SK-N-SH treated with all-trans-retinoic acid at 6 μM for 48 hours (cell line): ENCODE measurements around the gene RNF135.

Experiments used
- ATAC-seq: fragments of 200-7000 bp; cut with Tn5 transposase; 3 replicates; pipeline ENCODE4 v1.9.1; 2020; ENCODE audit warnings: mild to moderate bottlenecking, moderate library complexity
- BACH2 ChIP-seq: fragments of 250-450 bp; sonication (Bioruptor Pico); IDR thresholded peaks from 2 replicates; pipeline ENCODE4 v1.9.0; 2021; ENCODE audit warnings: mild to moderate bottlenecking, borderline replicate concordance
- CSDC2 ChIP-seq: fragments of 250-450 bp; sonication (Bioruptor Pico); IDR thresholded peaks from 2 replicates; pipeline ENCODE4 v1.5.0; 2020; ENCODE audit warnings: mild to moderate bottlenecking, moderate library complexity
- ESRRG ChIP-seq: fragments of 250-450 bp; sonication (Bioruptor Pico); IDR thresholded peaks from 2 replicates; pipeline ENCODE4 v1.6.1; 2021; ENCODE audit warnings: mild to moderate bottlenecking
- GLIS3 ChIP-seq: fragments of 250-450 bp; sonication (Bioruptor Pico); IDR thresholded peaks from 2 replicates; pipeline ENCODE4 v1.5.0; 2020; ENCODE audit warnings: mild to moderate bottlenecking, moderate library complexity
- ISL1 ChIP-seq: fragments of 250-450 bp; sonication (Bioruptor Pico); IDR thresholded peaks from 2 replicates; pipeline ENCODE4 v2.1.2; 2022; ENCODE audit warnings: mild to moderate bottlenecking, moderate library complexity
- OSR1 ChIP-seq: fragments of 250-450 bp; sonication (Bioruptor Pico); IDR thresholded peaks from 2 replicates; pipeline ENCODE4 v1.8.0; 2022; ENCODE audit warnings: moderate library complexity, mild to moderate bottlenecking, inconsistent platforms
- PATZ1 ChIP-seq: fragments of 250-450 bp; sonication (Bioruptor Pico); IDR thresholded peaks from 2 replicates; pipeline ENCODE4 v1.8.0; 2020; ENCODE audit warnings: mild to moderate bottlenecking, moderate library complexity, borderline replicate concordance
- PPARA ChIP-seq: fragments of 250-450 bp; sonication (Bioruptor Pico); IDR thresholded peaks from 2 replicates; pipeline ENCODE4 v1.5.0; 2020; ENCODE audit warnings: mild to moderate bottlenecking, borderline replicate concordance
- RARB ChIP-seq: fragments of 250-450 bp; sonication (Bioruptor Pico); IDR thresholded peaks from 2 replicates; pipeline ENCODE4 v1.8.0; 2021; ENCODE audit warnings: mild to moderate bottlenecking, moderate library complexity
- SNAI2 ChIP-seq: fragments of 250-450 bp; sonication (Bioruptor Pico); IDR thresholded peaks from 2 replicates; pipeline ENCODE4 v1.5.0; 2020; ENCODE audit warnings: mild to moderate bottlenecking, moderate library complexity
- TCF4 ChIP-seq: fragments of 250-450 bp; sonication (Bioruptor Pico); IDR thresholded peaks from 2 replicates; pipeline ENCODE4 v1.8.0; 2021; ENCODE audit warnings: mild to moderate bottlenecking, moderate library complexity, borderline replicate concordance
- TOX ChIP-seq: fragments of 250-450 bp; sonication (Bioruptor Pico); IDR thresholded peaks from 2 replicates; pipeline ENCODE4 v1.8.0; 2021; ENCODE audit warnings: mild to moderate bottlenecking, moderate library complexity, borderline replicate concordance
- ZC3H10 ChIP-seq: fragments of 250-450 bp; sonication (Bioruptor Pico); IDR thresholded peaks from 2 replicates; pipeline ENCODE4 v1.5.1; 2021; ENCODE audit warnings: mild to moderate bottlenecking, moderate library complexity
- ZFP3 ChIP-seq: fragments of 250-450 bp; sonication (Bioruptor Pico); IDR thresholded peaks from 2 replicates; pipeline ENCODE4 v1.5.0; 2020; ENCODE audit warnings: mild to moderate bottlenecking, moderate library complexity
- ZFP30 ChIP-seq: fragments of 450-650 bp; formaldehyde crosslinking; IDR thresholded peaks from 2 replicates; pipeline ENCODE4 v1.5.0; 2022; ENCODE audit warnings: mild to moderate bottlenecking, moderate library complexity
- ZNF565 ChIP-seq: fragments of 450-650 bp; formaldehyde crosslinking; conservative IDR thresholded peaks from 2 replicates; pipeline ENCODE4 v1.5.0; 2020; ENCODE audit warnings: low read depth, mild to moderate bottlenecking, moderate library complexity
- ZNF70 ChIP-seq: fragments of 450-650 bp; formaldehyde crosslinking; IDR thresholded peaks from 2 replicates; pipeline ENCODE4 v1.5.0; 2020; ENCODE audit warnings: mild to moderate bottlenecking, moderate library complexity
- TF ChIP-seq, protein P1 (sequence below): fragments of 250-450 bp; sonication (Bioruptor Pico); IDR thresholded peaks from 2 replicates; pipeline ENCODE4 v1.5.1; 2020; ENCODE audit warnings: low read depth, mild to moderate bottlenecking, moderate library complexity
- TF ChIP-seq, protein P2 (sequence below): fragments of 250-450 bp; sonication (Bioruptor Pico); IDR thresholded peaks from 2 replicates; pipeline ENCODE4 v1.5.0; 2020; ENCODE audit warnings: mild to moderate bottlenecking, moderate library complexity
- TF ChIP-seq, protein P3 (sequence below): fragments of 250-450 bp; sonication (Bioruptor Pico); IDR thresholded peaks from 2 replicates; pipeline ENCODE4 v1.5.1; 2021; ENCODE audit warnings: mild to moderate bottlenecking, moderate library complexity

Gene RNF135

DNA sequence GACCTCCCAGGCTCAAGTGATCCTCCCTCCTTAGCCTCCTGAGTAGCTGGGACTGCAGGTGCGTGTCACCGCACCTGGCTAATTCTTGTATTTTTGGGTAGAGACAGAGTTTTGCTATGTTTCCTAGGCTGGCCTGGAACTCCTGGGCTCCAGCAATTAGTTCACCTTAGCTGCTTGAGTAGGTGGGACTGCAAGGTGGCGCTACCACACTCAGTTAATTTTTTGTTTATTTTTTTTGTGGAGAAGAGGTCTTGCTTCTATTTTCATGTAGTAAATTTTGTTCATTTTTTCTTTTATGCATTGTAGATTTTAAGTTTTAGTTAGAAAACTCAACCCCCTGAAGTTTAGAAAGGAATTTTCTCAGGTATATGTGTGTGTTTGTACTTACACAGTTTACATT, 21.7 kb downstream of the RNF135 start:
- ATAC-seq = no peak

GRCh38 chr17:30995347-30995746, 24.5 kb downstream of the RNF135 start:
- ATAC-seq = no peak

More for the DNA sequence above, 21.7 kb downstream of the RNF135 start:
- TF ChIP-seq RARB (CRISPR knock-in tag) (no peak), ZFP30 (CRISPR knock-in tag) (no peak), ZC3H10 (CRISPR knock-in tag) (no peak), SNAI2 (CRISPR knock-in tag) (no peak), PATZ1 (no peak), ZNF70 (CRISPR knock-in tag) (no peak), ESRRG (CRISPR knock-in tag) (no peak), ZFP3 (CRISPR knock-in tag) (no peak)
- TF ChIP-seq, protein P1, sequence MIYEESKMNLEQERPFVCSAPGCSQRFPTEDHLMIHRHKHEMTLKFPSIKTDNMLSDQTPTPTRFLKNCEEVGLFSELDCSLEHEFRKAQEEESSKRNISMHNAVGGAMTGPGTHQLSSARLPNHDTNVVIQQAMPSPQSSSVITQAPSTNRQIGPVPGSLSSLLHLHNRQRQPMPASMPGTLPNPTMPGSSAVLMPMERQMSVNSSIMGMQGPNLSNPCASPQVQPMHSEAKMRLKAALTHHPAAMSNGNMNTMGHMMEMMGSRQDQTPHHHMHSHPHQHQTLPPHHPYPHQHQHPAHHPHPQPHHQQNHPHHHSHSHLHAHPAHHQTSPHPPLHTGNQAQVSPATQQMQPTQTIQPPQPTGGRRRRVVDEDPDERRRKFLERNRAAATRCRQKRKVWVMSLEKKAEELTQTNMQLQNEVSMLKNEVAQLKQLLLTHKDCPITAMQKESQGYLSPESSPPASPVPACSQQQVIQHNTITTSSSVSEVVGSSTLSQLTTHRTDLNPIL (CRISPR knock-in tag) = no peak
- TF ChIP-seq, all 23 proteins: peak for 0

GRCh38 chr17:30996486-30996885, 25.6 kb downstream of the RNF135 start:
- TF ChIP-seq, protein P1 (CRISPR knock-in tag) = no peak
- TF ChIP-seq PPARA (CRISPR knock-in tag) (no peak), CSDC2 (CRISPR knock-in tag) (no peak), SNAI2 (CRISPR knock-in tag) (no peak), ZNF565 (CRISPR knock-in tag) (no peak), RARB (CRISPR knock-in tag) (no peak), BACH2 (CRISPR knock-in tag) (no peak), OSR1 (no peak)
- TF ChIP-seq, protein P2, sequence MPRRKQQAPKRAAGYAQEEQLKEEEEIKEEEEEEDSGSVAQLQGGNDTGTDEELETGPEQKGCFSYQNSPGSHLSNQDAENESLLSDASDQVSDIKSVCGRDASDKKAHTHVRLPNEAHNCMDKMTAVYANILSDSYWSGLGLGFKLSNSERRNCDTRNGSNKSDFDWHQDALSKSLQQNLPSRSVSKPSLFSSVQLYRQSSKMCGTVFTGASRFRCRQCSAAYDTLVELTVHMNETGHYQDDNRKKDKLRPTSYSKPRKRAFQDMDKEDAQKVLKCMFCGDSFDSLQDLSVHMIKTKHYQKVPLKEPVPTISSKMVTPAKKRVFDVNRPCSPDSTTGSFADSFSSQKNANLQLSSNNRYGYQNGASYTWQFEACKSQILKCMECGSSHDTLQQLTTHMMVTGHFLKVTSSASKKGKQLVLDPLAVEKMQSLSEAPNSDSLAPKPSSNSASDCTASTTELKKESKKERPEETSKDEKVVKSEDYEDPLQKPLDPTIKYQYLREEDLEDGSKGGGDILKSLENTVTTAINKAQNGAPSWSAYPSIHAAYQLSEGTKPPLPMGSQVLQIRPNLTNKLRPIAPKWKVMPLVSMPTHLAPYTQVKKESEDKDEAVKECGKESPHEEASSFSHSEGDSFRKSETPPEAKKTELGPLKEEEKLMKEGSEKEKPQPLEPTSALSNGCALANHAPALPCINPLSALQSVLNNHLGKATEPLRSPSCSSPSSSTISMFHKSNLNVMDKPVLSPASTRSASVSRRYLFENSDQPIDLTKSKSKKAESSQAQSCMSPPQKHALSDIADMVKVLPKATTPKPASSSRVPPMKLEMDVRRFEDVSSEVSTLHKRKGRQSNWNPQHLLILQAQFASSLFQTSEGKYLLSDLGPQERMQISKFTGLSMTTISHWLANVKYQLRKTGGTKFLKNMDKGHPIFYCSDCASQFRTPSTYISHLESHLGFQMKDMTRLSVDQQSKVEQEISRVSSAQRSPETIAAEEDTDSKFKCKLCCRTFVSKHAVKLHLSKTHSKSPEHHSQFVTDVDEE (CRISPR knock-in tag) = no peak
- no peak for ATAC-seq

More at GRCh38 chr17:30995347-30995746, 24.5 kb downstream of the RNF135 start:
- no peak for TF ChIP-seq ZC3H10 (CRISPR knock-in tag)
- no peak for TF ChIP-seq PATZ1
- no peak for TF ChIP-seq ESRRG (CRISPR knock-in tag)

- no peak for ATAC-seq
- TF ChIP-seq ISL1 (no peak), ZC3H10 (CRISPR knock-in tag) (no peak), ZNF70 (CRISPR knock-in tag) (no peak), PATZ1 (no peak), ZFP3 (CRISPR knock-in tag) (no peak), BACH2 (CRISPR knock-in tag) (no peak), ZFP30 (CRISPR knock-in tag) (no peak), SNAI2 (CRISPR knock-in tag) (no peak), PPARA (CRISPR knock-in tag) (no peak), GLIS3 (CRISPR knock-in tag) (no peak), TOX (CRISPR knock-in tag) (no peak), TCF4 (CRISPR knock-in tag) (no peak), ZNF565 (CRISPR knock-in tag) (no peak), ESRRG (CRISPR knock-in tag) (no peak), CSDC2 (CRISPR knock-in tag) (no peak)
- TF ChIP-seq, protein P3, sequence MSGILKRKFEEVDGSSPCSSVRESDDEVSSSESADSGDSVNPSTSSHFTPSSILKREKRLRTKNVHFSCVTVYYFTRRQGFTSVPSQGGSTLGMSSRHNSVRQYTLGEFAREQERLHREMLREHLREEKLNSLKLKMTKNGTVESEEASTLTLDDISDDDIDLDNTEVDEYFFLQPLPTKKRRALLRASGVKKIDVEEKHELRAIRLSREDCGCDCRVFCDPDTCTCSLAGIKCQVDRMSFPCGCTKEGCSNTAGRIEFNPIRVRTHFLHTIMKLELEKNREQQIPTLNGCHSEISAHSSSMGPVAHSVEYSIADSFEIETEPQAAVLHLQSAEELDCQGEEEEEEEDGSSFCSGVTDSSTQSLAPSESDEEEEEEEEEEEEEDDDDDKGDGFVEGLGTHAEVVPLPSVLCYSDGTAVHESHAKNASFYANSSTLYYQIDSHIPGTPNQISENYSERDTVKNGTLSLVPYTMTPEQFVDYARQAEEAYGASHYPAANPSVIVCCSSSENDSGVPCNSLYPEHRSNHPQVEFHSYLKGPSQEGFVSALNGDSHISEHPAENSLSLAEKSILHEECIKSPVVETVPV (CRISPR knock-in tag) = no peak
- TF ChIP-seq, protein P1 (CRISPR knock-in tag) = no peak
Observed at GRCh38 chr17:30997270-30997669, 26.4 kb downstream of the RNF135 start.
